K562 (cell line): ENCODE measurements around the gene GLP2R. TPM values are rescaled to one million over a fixed set of nuclear protein-coding genes. Genes with fewer than 3 reads are reported as not detected.

ENCODE experiments used
- ATAC-seq: fragments of 200-7000 bp; cut with Tn5 transposase; 3 replicates; pipeline ENCODE4 v1.9.1; 2020; ENCODE audit warnings: moderate library complexity
- BruUV-seq: library from RNA; stranded (reverse); fragments of 400-500 nt; replicated peaks from 2 replicates; lab custom pipeline; 2021; lab: Mats Ljungman, UMichigan
- CTCF ChIA-PET: fragments of 300-600 bp; formaldehyde crosslinking; extraction: SDS; loops from one replicate; lab custom pipeline; 2021; ENCODE audit warnings: low intra/inter-chr PET ratio; lab: Yijun Ruan, JAX
- POLR2A ChIA-PET: fragments of 300-600, 350-650 bp; sonication (Branson Sonifier 250); formaldehyde crosslinking; extraction: SDS; loops from one replicate; lab custom pipeline; 2021; ENCODE audit warnings: antibody characterized with exemption, inconsistent platforms; lab: Yijun Ruan, JAX
- DNase-seq, 4 experiments: peaks; one replicate each; pipeline versions ENCODE4 v3.0.0 to v3.0.0-alpha.2; 2011 to 2018; ENCODE audit warnings: low spot score in 3 of 4, mixed read lengths in 3 of 4; ENCODE audit errors: extremely low read depth in 1 of 4
- FAIRE-seq: peaks from 2 replicates; lab custom pipeline; 2011; peaks lifted over from hg19 to GRCh38; lab: Jason Lieb, UNC
- H2AFZ ChIP-seq: 2 replicates; pipeline ENCODE4 v1.6.0; 2011; ENCODE audit warnings: low read depth, low read length, control low read depth, inconsistent platforms
- H3K27ac ChIP-seq: fragments of 200-600 bp; 3 replicates; pipeline ENCODE4 v1.8.0; 2011; ENCODE audit warnings: low read depth, mild to moderate bottlenecking, control low read depth, inconsistent platforms, low read length, moderate library complexity, mixed read lengths; ENCODE audit errors: extremely low read depth
- H3K27me3 ChIP-seq, 2 experiments: fragments of 300-600 bp in 1 of 2; 2 replicates in 1 of 2; 3 replicates in 1 of 2; pipeline versions ENCODE4 v1.6.0 to v1.8.0; 2011; ENCODE audit warnings: inconsistent platforms in 2 of 2, low read length in 2 of 2, mild to moderate bottlenecking in 1 of 2, mixed read lengths in 1 of 2, moderate library complexity in 1 of 2; ENCODE audit not compliant: control insufficient read depth in 2 of 2, insufficient read depth in 2 of 2
- H3K36me3 ChIP-seq: fragments of 300-600 bp; 3 replicates; pipeline ENCODE4 v1.8.0; 2011; ENCODE audit warnings: mild to moderate bottlenecking, low read length, inconsistent platforms; ENCODE audit not compliant: control insufficient read depth, insufficient read depth
- H3K4me1 ChIP-seq, 2 experiments: fragments of 200-600 bp in 1 of 2; replicated peaks in 1 of 2; 2 replicates in 1 of 2; 3 replicates in 1 of 2; pipeline versions ENCODE4 v1.5.1 to v1.8.0; 2011; ENCODE audit warnings: inconsistent platforms in 2 of 2, low read length in 2 of 2, mild to moderate bottlenecking in 1 of 2, mixed read lengths in 1 of 2, moderate library complexity in 1 of 2; ENCODE audit not compliant: control insufficient read depth in 2 of 2, insufficient read depth in 2 of 2
- H3K4me2 ChIP-seq: 2 replicates; pipeline ENCODE4 v1.6.1; 2011; ENCODE audit warnings: low read length, control low read depth, inconsistent platforms, mixed read lengths; ENCODE audit not compliant: insufficient read depth
- H3K4me3 ChIP-seq: fragments of 200-600 bp; sonication (generic), shearing (Covaris generic); 2 replicates; pipeline ENCODE4 v1.5.1; 2016; ENCODE audit warnings: control low read depth, inconsistent platforms
- H3K79me2 ChIP-seq: fragments of 200-600 bp; 3 replicates; pipeline ENCODE4 v1.8.0; 2011; ENCODE audit warnings: low read length, inconsistent platforms; ENCODE audit not compliant: control insufficient read depth, insufficient read depth
- H3K9ac ChIP-seq, 2 experiments: 2 replicates each; pipeline versions ENCODE4 v1.6.0 to v1.6.1; 2011; ENCODE audit warnings: low read depth in 2 of 2, low read length in 2 of 2, control low read depth in 1 of 2, inconsistent platforms in 1 of 2, mild to moderate bottlenecking in 1 of 2, mixed read lengths in 1 of 2; ENCODE audit not compliant: insufficient read depth in 1 of 2
- H3K9me1 ChIP-seq: one replicate; pipeline ENCODE4 v1.6.0; 2011; ENCODE audit warnings: inconsistent platforms, mild to moderate bottlenecking, low read length, moderate library complexity; ENCODE audit not compliant: control insufficient read depth, insufficient read depth
- H3K9me3 ChIP-seq: replicated peaks from 2 replicates; pipeline ENCODE4 v1.5.1; 2011; ENCODE audit warnings: low read depth, low read length, inconsistent platforms; ENCODE audit not compliant: control insufficient read depth, insufficient read depth
- H4K20me1 ChIP-seq: replicated peaks from 2 replicates; pipeline ENCODE4 v1.6.1; 2011; ENCODE audit warnings: low read length, inconsistent platforms, mixed read lengths; ENCODE audit not compliant: control insufficient read depth, insufficient read depth
- CHCHD3 ChIP-seq: fragments of 250-450 bp; sonication (Bioruptor Pico); IDR thresholded peaks from 2 replicates; pipeline ENCODE4 v2.1.2; 2022; ENCODE audit warnings: mild to moderate bottlenecking
- FOXJ2 ChIP-seq: fragments of 200-800 bp; sonication (Bioruptor generic); IDR thresholded peaks from 2 replicates; pipeline ENCODE4 v1.6.1; 2016; ENCODE audit warnings: missing genetic modification characterization, missing compliant biosample characterization
- JUND ChIP-seq, 2 experiments: IDR thresholded peaks; 2 replicates in 1 of 2; 3 replicates in 1 of 2; pipeline ENCODE4 v1.6.1; 2011; ENCODE audit warnings: borderline replicate concordance in 2 of 2, low read depth in 2 of 2, low read length in 2 of 2, improper control_type of control experiment in 1 of 2, missing biosample characterization in 1 of 2, missing genetic modification characterization in 1 of 2, missing genetic modification reagents in 1 of 2
- MLLT1 ChIP-seq, 2 experiments: fragments of 450-650 bp; IDR thresholded peaks; 2 replicates each; pipeline ENCODE4 v1.6.1; 2016
- SMAD1 ChIP-seq: fragments of 150-350 bp; IDR thresholded peaks from 2 replicates; pipeline ENCODE4 v1.6.1; 2014; ENCODE audit warnings: low read length, low read depth; ENCODE audit not compliant: partially characterized antibody
- TFAP4 ChIP-seq: sonication (generic); formaldehyde crosslinking; IDR thresholded peaks from 2 replicates; pipeline ENCODE4 v1.8.0; 2022; ENCODE audit warnings: missing genetic modification reagents, mild to moderate bottlenecking, moderate library complexity, borderline replicate concordance
- ZNF280B ChIP-seq: fragments of 250-450 bp; sonication (Bioruptor Pico); IDR thresholded peaks from 2 replicates; pipeline ENCODE4 v1.5.1; 2021; ENCODE audit warnings: mild to moderate bottlenecking
- WGBS: fragments of 100-300 bp; shearing (Covaris generic); methylation state at CpG from one replicate; pipeline ENCODE4 v1.1.6; 2016; ENCODE audit warnings: low coverage, mixed read lengths; ENCODE audit not compliant: insufficient coverage; ENCODE audit errors: missing lambda C conversion rate; 5-methylcytosine and 5-hydroxymethylcytosine counted together
- in situ Hi-C: fragments of 300-500 bp; cut with MboI; formaldehyde crosslinking; loops from 4 replicates; pipeline ENCODE4 v1.15.0; 2018; ENCODE audit warnings: inconsistent platforms, mixed read lengths
- intact Hi-C: fragments of 100-400 bp; cut with micrococcal nuclease; formaldehyde crosslinking; loops from 2 replicates; pipeline ENCODE4 v1.14.2; 2022
- polyA plus RNA-seq, 8 experiments: library from polyadenylated mRNA; depleted of rRNA in 4 of 8; stranded (reverse) in 5 of 8; unstranded in 3 of 8; fragments of >200 nt; fragmentation: Nextera tagmentation in 2 of 8; fragmentation: Illumina TruSeq in 1 of 8; extraction: Ambion mirVana in 2 of 8; extraction: Trizol in 1 of 8; gene quantifications; 2 replicates each; pipeline versions ENCODE4 v1.2.1 to v1.2.3, GENCODE V29; 2011 to 2014; ENCODE audit warnings: inconsistent platforms in 1 of 8, missing spikeins in 1 of 8
- total RNA-seq, 7 experiments: library from RNA; depleted of rRNA in 6 of 7; stranded (reverse); fragments of >200 nt in 6 of 7; fragmentation: Illumina TruSeq in 2 of 7; extraction: Trizol in 2 of 7; gene quantifications; 2 replicates each; pipeline versions ENCODE4 v1.2.1 to v1.2.3, GENCODE V29; 2011 to 2021; ENCODE audit warnings: low replicate concordance in 1 of 7

GLP2R gene
- total and polyA plus RNA-seq, 9 of the 15 experiments (the other 6 are each of a cell fraction or from before 2014, with no cell fraction given) = not detected

GRCh38 chr17:9801505-9801904 lies 24.2 kb upstream of the GLP2R start:
- in situ Hi-C loops = no loop called here
- CTCF ChIA-PET = no interaction called here
- H3K9me1 ChIP-seq = no peaks in the 10 kb centered on the region
- no peak for TF ChIP-seq TFAP4 (CRISPR knock-in tag)
- TF ChIP-seq ZNF280B (CRISPR knock-in tag) = no peak
- no peak for TF ChIP-seq CHCHD3 (CRISPR knock-in tag)
- no peak for TF ChIP-seq JUND (IDR thresholded peaks at IDR 0.05; ENCODE audit: borderline replicate concordance, low read depth, low read length)
- TF ChIP-seq JUND (tag; IDR thresholded peaks at IDR 0.05; ENCODE audit: borderline replicate concordance, low read depth, low read length) = no peak
- TF ChIP-seq FOXJ2 (tag) = no peak
- TF ChIP-seq MLLT1 (IDR thresholded peaks at IDR 0.05) = no peak
- TF ChIP-seq SMAD1 = no peak
- TF ChIP-seq, all 486 proteins: peak for 0
- no peaks in the 10 kb centered on the region for H4K20me1 ChIP-seq
- H3K9me3 ChIP-seq = no peaks in the 10 kb centered on the region
- peaks cover 0 to 5% of the 10 kb centered on the region in 2 experiments; a peak in 1 of 5 replicates for H3K27me3 ChIP-seq
- H3K9ac ChIP-seq = no peak overlapping the region
- intact Hi-C loops = no loop called here
- POLR2A ChIA-PET = no interaction called here
- no peak overlapping the region for H3K27ac ChIP-seq
- H3K4me2 ChIP-seq = no peak overlapping the region
- H3K4me1 ChIP-seq = no peaks in the 10 kb centered on the region
- WGBS = 0% methylated on average over 2 of the region's 2 CpGs
- FAIRE-seq (no peak), DNase-seq (no peak), ATAC-seq (no peak)
- H2AFZ ChIP-seq = no peak overlapping the region
- no peak overlapping the region for H3K4me3 ChIP-seq
- BruUV-seq = no TSS peak
- no peaks in the 10 kb centered on the region for H3K79me2 ChIP-seq
- H3K36me3 ChIP-seq = no peaks in the 10 kb centered on the region
